Nephron (organoid): ENCODE results near the gene MAP2K7.
A peak's percentile ranks its signal among the peaks of the same experiment; 100 is the strongest.
"Not testable (repeated sequence)": the region's sequence is repeated elsewhere in the genome, so short reads cannot be mapped to it uniquely, and the experiment has no call there.

Experiments used
- H3K27ac Mint-ChIP-seq, 3 experiments: 2 replicates each; pipeline ENCODE4 v1.8.0; 2020; ENCODE audit warnings: mixed read lengths in 3 of 3, mild to moderate bottlenecking in 2 of 3, moderate library complexity in 1 of 3
- H3K27me3 Mint-ChIP-seq: 2 replicates; pipeline ENCODE4 v1.8.0; 2021; ENCODE audit warnings: low read depth, mild to moderate bottlenecking, moderate library complexity, mixed read lengths
- H3K36me3 Mint-ChIP-seq: 2 replicates; pipeline ENCODE4 v1.8.0; 2020; ENCODE audit warnings: low read depth, mixed read lengths
- H3K4me1 Mint-ChIP-seq: 2 replicates; pipeline ENCODE4 v1.8.0; 2020; ENCODE audit warnings: mixed read lengths
- H3K4me3 Mint-ChIP-seq, 3 experiments: 2 replicates each; pipeline ENCODE4 v1.8.0; 2020; ENCODE audit warnings: mild to moderate bottlenecking in 3 of 3, mixed read lengths in 3 of 3, moderate library complexity in 2 of 3
- H3K9me3 Mint-ChIP-seq: 2 replicates; pipeline ENCODE4 v1.8.0; 2020; ENCODE audit warnings: mixed read lengths
- TF ChIP-seq, protein P1 (sequence below), 3 experiments: fragments of 200-600 bp; sonication (generic); IDR thresholded peaks; one replicate each; pipeline ENCODE4 v1.5.0; 2021; ENCODE audit warnings: antibody characterized with exemption in 3 of 3; ENCODE audit not compliant: unreplicated experiment in 3 of 3

MAP2K7 gene

DNA sequence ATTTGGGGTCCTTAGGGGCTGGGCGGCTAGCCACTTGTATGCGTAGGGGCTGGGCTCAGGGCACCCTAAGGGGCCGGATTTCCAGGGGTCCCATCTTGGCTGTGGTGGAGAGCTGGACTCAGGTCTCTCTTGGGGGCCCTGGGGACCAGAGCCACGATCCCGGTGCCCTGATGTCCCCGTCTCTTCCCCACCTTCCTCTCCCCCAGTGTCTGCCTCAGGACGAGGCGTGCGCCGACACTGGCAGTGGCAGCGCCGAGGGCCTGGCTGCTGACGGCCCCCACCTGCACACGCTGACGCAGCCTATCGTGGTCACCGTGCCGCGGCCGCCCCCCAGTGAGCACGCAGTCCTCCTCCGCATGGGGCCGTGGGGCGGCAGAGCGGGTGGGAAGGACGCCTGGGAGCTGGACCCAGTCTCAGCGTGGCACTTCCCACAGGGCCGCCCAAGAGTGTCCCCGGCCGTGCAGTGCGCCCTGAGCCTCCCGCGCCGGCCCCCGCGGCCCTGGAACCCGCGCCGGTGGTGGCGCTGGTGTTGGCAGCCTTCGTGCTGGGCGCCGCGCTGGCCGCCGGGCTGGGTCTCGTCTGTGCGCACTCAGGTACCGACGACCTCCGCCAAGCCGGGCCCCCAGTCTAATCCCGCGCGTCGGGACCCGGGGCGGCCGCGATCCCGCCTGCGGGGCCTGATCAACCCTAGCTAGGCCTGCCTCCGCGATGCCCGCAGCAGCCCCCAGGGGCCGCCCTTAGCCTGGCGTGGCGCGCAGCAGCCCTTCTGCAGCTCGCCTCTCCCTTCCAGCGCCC, 13.8 kb downstream of the MAP2K7 start:
- H3K36me3 Mint-ChIP-seq, result peaks cover 5% of the 10 kb centered on the region
- peak overlapping the region; percentile 78 to 82 (median 80) for H3K4me3 Mint-ChIP-seq
- TF ChIP-seq, protein P1, sequence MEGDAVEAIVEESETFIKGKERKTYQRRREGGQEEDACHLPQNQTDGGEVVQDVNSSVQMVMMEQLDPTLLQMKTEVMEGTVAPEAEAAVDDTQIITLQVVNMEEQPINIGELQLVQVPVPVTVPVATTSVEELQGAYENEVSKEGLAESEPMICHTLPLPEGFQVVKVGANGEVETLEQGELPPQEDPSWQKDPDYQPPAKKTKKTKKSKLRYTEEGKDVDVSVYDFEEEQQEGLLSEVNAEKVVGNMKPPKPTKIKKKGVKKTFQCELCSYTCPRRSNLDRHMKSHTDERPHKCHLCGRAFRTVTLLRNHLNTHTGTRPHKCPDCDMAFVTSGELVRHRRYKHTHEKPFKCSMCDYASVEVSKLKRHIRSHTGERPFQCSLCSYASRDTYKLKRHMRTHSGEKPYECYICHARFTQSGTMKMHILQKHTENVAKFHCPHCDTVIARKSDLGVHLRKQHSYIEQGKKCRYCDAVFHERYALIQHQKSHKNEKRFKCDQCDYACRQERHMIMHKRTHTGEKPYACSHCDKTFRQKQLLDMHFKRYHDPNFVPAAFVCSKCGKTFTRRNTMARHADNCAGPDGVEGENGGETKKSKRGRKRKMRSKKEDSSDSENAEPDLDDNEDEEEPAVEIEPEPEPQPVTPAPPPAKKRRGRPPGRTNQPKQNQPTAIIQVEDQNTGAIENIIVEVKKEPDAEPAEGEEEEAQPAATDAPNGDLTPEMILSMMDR (IDR thresholded peaks at IDR 0.05; ENCODE audit: unreplicated experiment in 3 of 3), result peak; percentile 63 to 67 (median 65)
- H3K27me3 Mint-ChIP-seq, result peaks cover 59% of the 10 kb centered on the region
- H3K4me1 Mint-ChIP-seq, result peaks cover 20% of the 10 kb centered on the region
- H3K9me3 Mint-ChIP-seq, result no peaks in the 10 kb centered on the region
- H3K27ac Mint-ChIP-seq, result no peak overlapping the region

DNA sequence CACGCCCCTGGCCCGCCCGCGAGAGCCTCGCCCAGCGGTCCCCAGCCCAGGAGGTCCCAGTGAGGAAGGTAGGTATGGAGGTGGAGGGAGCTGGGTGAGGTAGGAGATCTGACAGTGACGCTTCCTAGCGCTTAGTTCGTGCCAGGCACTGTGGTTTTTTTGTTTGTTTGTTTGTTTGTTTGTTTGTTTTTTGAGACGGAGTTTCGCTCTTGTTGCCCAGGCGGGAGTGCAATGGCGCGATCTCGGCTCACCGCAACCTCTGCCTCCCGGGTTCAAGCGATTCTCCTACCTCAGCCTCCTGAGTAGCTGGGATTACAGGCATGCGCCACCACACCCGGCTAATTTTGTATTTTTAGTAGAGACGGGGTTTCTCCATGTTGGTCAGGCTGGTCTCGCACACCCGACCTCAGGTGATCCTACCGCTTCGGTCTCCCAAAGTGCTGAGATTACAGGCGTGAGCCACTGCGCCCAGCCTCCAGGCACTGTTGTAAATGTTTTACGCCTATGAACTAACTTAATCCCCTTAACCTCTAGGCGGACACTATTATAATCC, 14.5 kb downstream of the MAP2K7 start:
- H3K9me3 Mint-ChIP-seq, H3K27ac Mint-ChIP-seq, H3K36me3 Mint-ChIP-seq: not testable (repeated sequence)
- Mint-ChIP-seq H3K4me1 (peaks cover 20% of the 10 kb centered on the region), H3K27me3 (peaks cover 59% of the 10 kb centered on the region), H3K4me3 (peak overlapping the region; percentile 63 to 72 (median 66))
- TF ChIP-seq, protein P1 (IDR thresholded peaks at IDR 0.05; ENCODE audit: unreplicated experiment in 3 of 3), result peak in 2 of 3 experiments; percentile 1 to 7

DNA sequence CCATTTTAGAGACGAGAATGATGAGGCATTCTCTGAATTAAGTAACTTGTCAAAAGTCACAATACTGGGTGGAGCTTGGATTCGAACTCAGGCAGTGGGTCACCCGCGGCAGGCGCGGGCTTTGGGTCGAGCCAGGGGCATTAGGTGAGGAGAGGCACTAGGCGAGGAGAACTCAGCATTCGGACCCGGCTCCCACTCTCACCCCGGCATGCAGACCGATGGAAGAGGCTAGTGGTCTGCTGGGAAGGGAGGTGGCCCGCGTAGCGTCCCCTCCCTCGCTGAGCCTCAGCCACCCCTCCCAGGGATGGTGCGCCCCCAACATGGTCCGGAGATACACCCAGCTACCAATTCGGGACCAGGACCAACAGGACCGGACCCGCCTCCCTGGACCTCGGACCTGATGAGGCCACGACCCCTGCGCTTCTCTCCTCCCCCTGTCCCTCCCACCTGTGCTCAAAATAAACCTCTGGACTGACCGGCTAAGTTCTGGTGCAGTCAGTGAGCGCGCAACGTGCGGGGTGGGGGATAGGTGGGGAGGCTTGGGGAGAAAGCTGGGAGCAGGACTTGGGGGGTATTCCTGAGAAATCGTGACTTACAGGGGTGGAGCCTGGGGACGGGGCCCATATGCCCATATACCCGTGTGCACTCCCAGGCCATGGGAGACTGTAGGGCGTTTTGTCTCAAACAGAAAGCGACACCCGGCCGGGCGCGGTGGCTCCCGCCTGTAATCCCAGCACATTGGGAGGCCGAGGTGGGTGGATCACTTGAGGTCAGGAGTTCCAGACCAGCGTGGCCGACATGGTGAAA, 15.1 kb downstream of the MAP2K7 start:
- Mint-ChIP-seq H3K9me3 (no peaks in the 10 kb centered on the region), H3K36me3 (no peaks in the 10 kb centered on the region), H3K27me3 (peaks cover 55% of the 10 kb centered on the region), H3K4me3 (peak overlapping the region; percentile 83 to 90 (median 90)), H3K4me1 (peaks cover 20% of the 10 kb centered on the region), H3K27ac (no peak overlapping the region)
- TF ChIP-seq, protein P1 (IDR thresholded peaks at IDR 0.05; ENCODE audit: unreplicated experiment in 3 of 3), result no peak

DNA sequence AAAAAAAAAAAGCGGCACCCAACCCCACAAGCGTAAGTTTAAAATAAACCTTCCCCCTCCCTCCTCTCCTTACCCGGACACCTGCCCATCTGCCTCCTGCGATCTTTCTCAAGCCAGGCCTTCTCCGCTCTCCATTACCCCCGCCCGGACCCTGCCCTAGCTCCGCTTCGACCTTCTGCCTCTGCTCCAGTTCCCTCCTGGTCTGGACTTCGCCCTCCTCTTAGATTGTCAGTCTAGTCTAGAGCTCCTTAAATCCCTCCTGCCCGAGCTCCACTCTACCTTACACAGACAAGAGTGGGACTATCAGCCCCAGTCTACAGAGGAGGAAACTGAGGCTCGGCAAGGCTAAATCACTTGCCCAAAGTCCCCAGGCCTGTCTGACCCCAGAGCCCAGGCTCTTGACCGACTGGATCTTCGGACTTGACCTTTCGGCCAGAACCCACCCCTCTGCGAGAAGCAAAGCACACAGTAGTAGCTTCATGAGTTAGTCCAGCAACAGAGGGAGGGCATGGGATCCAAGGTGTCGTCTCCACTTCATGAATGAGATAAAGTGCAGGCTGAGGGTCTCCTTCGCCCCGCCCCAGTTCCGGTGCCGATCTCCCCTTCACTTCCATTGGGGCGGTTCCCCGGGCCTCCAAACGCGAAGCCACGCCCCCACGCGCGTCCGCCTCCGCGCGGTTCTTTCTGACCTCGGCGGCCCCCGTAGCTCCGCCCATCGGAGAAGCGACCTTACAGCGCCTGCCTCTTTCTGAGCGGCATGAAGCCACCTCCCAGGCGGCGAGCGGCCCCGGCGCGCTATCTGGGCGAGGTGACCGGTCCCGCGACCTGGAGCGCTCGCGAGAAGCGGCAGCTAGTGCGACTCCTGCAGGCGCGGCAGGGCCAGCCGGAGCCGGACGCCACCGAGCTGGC, 16.2 kb downstream of the MAP2K7 start, which contains the start of gene SNAPC2:
Gene SNAPC2 (plus strand): TSS at position 729 of the 909 bp plus-strand sequence. CDS start 29 bp downstream, at position 758.
- Mint-ChIP-seq H3K27ac (peak within 1 kb of the TSS; percentile 89 to 94 (median 93)), H3K36me3 (no peaks in the 10 kb centered on the region), H3K9me3 (no peaks in the 10 kb centered on the region), H3K27me3 (peaks cover 44% of the 10 kb centered on the region), H3K4me1 (peaks cover 20% of the 10 kb centered on the region), H3K4me3 (peak within 1 kb of the TSS; percentile 83 to 90 (median 90))
- TF ChIP-seq, protein P1 (IDR thresholded peaks at IDR 0.05; ENCODE audit: unreplicated experiment in 3 of 3), result no peak
